Measurements from ENCODE around the gene OXTR.
A peak's percentile ranks its signal among the peaks of the same experiment; 100 is the strongest.

OXTR gene

GRCh38 chr3:8769088-8769822 is at the start of gene OXTR:
TSS of gene OXTR (minus strand) at chr3:8769613. CDS start at chr3:8768187, 1,426 bp downstream.
- peak; percentile 91 for DNase-seq

GRCh38 chr3:8817486-8817885 is 48.1 kb upstream of the OXTR start:
- no peak for DNase-seq

- DNase-seq, result no peak
Measured at GRCh38 chr3:8816106-8816505, 46.7 kb upstream of the OXTR start.

GRCh38 chr3:8813411-8813810 is 44.0 kb upstream of the OXTR start:
- no peak for DNase-seq

GRCh38 chr3:8810561-8810960 is 41.1 kb upstream of the OXTR start:
- DNase-seq, result no peak

GRCh38 chr3:8805774-8806173 is 36.4 kb upstream of the OXTR start:
- no peak for DNase-seq

- no peak for DNase-seq
Measured at GRCh38 chr3:8802256-8802655, 32.8 kb upstream of the OXTR start.

- DNase-seq, result peak; percentile 24
Measured at GRCh38 chr3:8800016-8800415, 30.6 kb upstream of the OXTR start.

GRCh38 chr3:8794247-8794646 is 24.8 kb upstream of the OXTR start:
- no peak for DNase-seq

- peak; percentile 40 for DNase-seq
Measured at GRCh38 chr3:8793242-8793641, 23.8 kb upstream of the OXTR start.

- no peak for DNase-seq
Measured at GRCh38 chr3:8790529-8790928, 21.1 kb upstream of the OXTR start.

- no peak for DNase-seq
Measured at GRCh38 chr3:8784676-8785435, 15.4 kb upstream of the OXTR start.

GRCh38 chr3:8780279-8780678 is 10.9 kb upstream of the OXTR start:
- no peak for DNase-seq

GRCh38 chr3:8778475-8778874 is 9.1 kb upstream of the OXTR start:
- no peak for DNase-seq

GRCh38 chr3:8777978-8778267 is 8.5 kb upstream of the OXTR start:
- no peak for DNase-seq

GRCh38 chr3:8777201-8777977 is 8.0 kb upstream of the OXTR start:
- DNase-seq, result no peak

GRCh38 chr3:8776406-8776805 is 7.0 kb upstream of the OXTR start:
- DNase-seq, result peak; percentile 87

- DNase-seq, result no peak
Measured at GRCh38 chr3:8775602-8776001, 6.2 kb upstream of the OXTR start.

- peak; percentile 66 for DNase-seq
Measured at GRCh38 chr3:8775181-8775580, 5.8 kb upstream of the OXTR start.

- DNase-seq, result no peak
Measured at GRCh38 chr3:8773941-8774542, 4.6 kb upstream of the OXTR start.

GRCh38 chr3:8768364-8769087 is 887 bp downstream of the OXTR start:
- DNase-seq, result no peak

- peak; percentile 48 for DNase-seq
Measured at GRCh38 chr3:8767667-8768363, 1.6 kb downstream of the OXTR start.

Data from fibroblast of skin of right biceps (primary cell).